Neural crest cell (in vitro differentiated cells): Measurements from ENCODE around the gene SBF1. TPM values are rescaled to one million over a fixed set of nuclear protein-coding genes. Genes with fewer than 3 reads are reported as not detected.
"Not testable (repeated sequence)": the region's sequence is repeated elsewhere in the genome, so short reads cannot be mapped to it uniquely, and the experiment has no call there.

Experiments
- DNase-seq: peaks from one replicate; pipeline ENCODE4 v3.0.0; 2021; ENCODE audit warnings: low read depth, mixed read lengths, low spot score
- H3K27ac Mint-ChIP-seq: one replicate; pipeline ENCODE4 v1.8.0; 2021; ENCODE audit warnings: mild to moderate bottlenecking, mixed read lengths; ENCODE audit not compliant: unreplicated experiment
- H3K27me3 Mint-ChIP-seq: 2 replicates; pipeline ENCODE4 v1.8.0; 2021; ENCODE audit warnings: low read depth, mild to moderate bottlenecking, mixed read lengths
- H3K36me3 Mint-ChIP-seq: 2 replicates; pipeline ENCODE4 v1.8.0; 2021; ENCODE audit warnings: low read depth, mild to moderate bottlenecking, mixed read lengths
- H3K4me1 Mint-ChIP-seq: 2 replicates; pipeline ENCODE4 v1.8.0; 2021; ENCODE audit warnings: mixed read lengths
- H3K4me3 Mint-ChIP-seq: one replicate; pipeline ENCODE4 v1.8.0; 2021; ENCODE audit warnings: mild to moderate bottlenecking, mixed read lengths
- H3K9me3 Mint-ChIP-seq: 2 replicates; pipeline ENCODE4 v1.8.0; 2021; ENCODE audit warnings: mixed read lengths
- total RNA-seq: library from RNA; stranded (reverse); gene quantifications from 2 replicates; pipeline ENCODE4 v1.2.1, GENCODE V29; 2021
- TF ChIP-seq, protein P1 (sequence below): fragments of 200-600 bp; sonication (generic); conservative IDR thresholded peaks from 2 replicates; pipeline ENCODE4 v1.5.0; 2021; ENCODE audit warnings: antibody characterized with exemption, mild to moderate bottlenecking

Gene SBF1
- total RNA-seq, 1 donor from 2014 or later: 130 TPM

DNA sequence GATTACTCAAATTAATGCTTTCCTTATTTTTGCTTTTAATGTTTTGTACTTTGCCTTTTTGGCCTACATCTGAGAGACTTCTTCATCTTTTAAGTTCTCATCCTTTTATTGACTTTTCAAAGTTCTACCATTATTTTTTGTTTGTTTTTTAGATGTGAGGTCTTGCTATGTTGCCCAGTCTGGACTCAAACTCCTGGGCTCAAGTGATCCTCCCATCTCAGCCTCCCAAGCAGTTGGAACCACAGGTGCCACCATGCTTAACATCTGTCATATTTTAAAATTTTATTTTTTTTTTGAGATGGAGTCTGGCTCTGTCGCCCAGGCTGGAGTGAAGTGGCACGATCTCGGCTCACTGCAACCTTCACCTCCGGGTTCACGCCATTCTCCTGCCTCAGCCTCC is 73.9 kb downstream of the SBF1 start:
- Mint-ChIP-seq H3K4me3 (no peak overlapping the region), H3K27ac (no peak overlapping the region), H3K9me3 (no peaks in the 10 kb centered on the region), H3K36me3 (peaks cover 3% of the 10 kb centered on the region), H3K27me3 (no peaks in the 10 kb centered on the region), H3K4me1 (peaks cover 14% of the 10 kb centered on the region)
- TF ChIP-seq, protein P1, sequence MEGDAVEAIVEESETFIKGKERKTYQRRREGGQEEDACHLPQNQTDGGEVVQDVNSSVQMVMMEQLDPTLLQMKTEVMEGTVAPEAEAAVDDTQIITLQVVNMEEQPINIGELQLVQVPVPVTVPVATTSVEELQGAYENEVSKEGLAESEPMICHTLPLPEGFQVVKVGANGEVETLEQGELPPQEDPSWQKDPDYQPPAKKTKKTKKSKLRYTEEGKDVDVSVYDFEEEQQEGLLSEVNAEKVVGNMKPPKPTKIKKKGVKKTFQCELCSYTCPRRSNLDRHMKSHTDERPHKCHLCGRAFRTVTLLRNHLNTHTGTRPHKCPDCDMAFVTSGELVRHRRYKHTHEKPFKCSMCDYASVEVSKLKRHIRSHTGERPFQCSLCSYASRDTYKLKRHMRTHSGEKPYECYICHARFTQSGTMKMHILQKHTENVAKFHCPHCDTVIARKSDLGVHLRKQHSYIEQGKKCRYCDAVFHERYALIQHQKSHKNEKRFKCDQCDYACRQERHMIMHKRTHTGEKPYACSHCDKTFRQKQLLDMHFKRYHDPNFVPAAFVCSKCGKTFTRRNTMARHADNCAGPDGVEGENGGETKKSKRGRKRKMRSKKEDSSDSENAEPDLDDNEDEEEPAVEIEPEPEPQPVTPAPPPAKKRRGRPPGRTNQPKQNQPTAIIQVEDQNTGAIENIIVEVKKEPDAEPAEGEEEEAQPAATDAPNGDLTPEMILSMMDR: no peak
- DNase-seq: no peak

- Mint-ChIP-seq H3K9me3 (no peaks in the 10 kb centered on the region), H3K27ac (peak overlapping the region; percentile 69), H3K36me3 (peaks cover 3% of the 10 kb centered on the region), H3K4me3 (no peak overlapping the region), H3K27me3 (no peaks in the 10 kb centered on the region), H3K4me1 (peaks cover 14% of the 10 kb centered on the region)
- TF ChIP-seq, protein P1: no peak
- DNase-seq: no peak
Observed at GRCh38 chr22:50400406-50400805, 74.4 kb downstream of the SBF1 start.

- Mint-ChIP-seq H3K9me3 (no peaks in the 10 kb centered on the region), H3K4me1 (peaks cover 14% of the 10 kb centered on the region), H3K36me3 (peaks cover under 1% of the 10 kb centered on the region), H3K27me3 (no peaks in the 10 kb centered on the region), H3K27ac (peak overlapping the region; percentile 69), H3K4me3 (no peak overlapping the region)
- TF ChIP-seq, protein P1: peak; percentile 46
- DNase-seq: peak; percentile 33
Observed at GRCh38 chr22:50399751-50400331, 75.0 kb downstream of the SBF1 start.

GRCh38 chr22:50398831-50399648 is 75.8 kb downstream of the SBF1 start:
- no peaks in the 10 kb centered on the region for H3K9me3 Mint-ChIP-seq
- TF ChIP-seq, protein P1: no peak

DNA sequence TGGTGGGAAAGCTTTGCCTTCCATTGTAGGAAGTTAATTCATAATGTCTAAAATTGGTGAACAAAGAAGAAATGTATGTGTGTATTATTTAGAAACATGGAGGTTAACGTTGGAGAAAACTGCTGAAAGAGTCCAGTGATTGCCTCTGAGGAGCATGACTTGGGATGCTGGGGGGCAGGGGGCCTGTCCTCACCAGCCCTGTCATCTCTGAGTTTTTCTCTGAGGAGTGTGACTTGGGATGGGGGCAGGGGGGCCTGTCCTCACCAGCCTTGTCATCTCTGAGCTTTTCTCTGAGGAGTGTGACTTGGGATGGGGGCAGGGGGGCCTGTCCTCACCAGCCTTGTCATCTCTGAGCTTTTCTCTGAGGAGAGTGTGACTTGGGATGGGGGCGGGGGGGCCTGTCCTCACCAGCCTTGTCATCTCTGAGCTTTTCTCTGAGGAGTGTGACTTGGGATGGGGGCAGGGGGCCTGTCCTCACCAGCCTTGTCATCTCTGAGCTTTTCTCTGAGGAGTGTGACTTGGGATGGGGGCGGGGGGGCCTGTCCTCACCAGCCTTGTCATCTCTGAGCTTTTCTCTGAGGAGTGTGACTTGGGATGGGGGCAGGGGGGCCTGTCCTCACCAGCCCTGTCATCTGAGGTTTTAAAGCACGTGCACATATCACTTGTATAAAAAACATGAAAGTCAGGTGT is 77.3 kb downstream of the SBF1 start:
- H3K27me3 Mint-ChIP-seq, H3K9me3 Mint-ChIP-seq, H3K4me3 Mint-ChIP-seq, DNase-seq, H3K36me3 Mint-ChIP-seq: not testable (repeated sequence)
- Mint-ChIP-seq H3K27ac (peak overlapping the region; percentile 37), H3K4me1 (peaks cover 14% of the 10 kb centered on the region)

More at GRCh38 chr22:50398831-50399648, 75.8 kb downstream of the SBF1 start:
- no peak for DNase-seq
- H3K27ac Mint-ChIP-seq: no peak overlapping the region
- no peaks in the 10 kb centered on the region for H3K27me3 Mint-ChIP-seq
- no peak overlapping the region for H3K4me3 Mint-ChIP-seq
- H3K36me3 Mint-ChIP-seq: no peaks in the 10 kb centered on the region
- peaks cover 14% of the 10 kb centered on the region for H3K4me1 Mint-ChIP-seq
